GM21423 (cell line): Measurements from ENCODE around the gene HSPA1B.
"Not testable (repeated sequence)": the region's sequence is repeated elsewhere in the genome, so short reads cannot be mapped to it uniquely, and the experiment has no call there.

ENCODE experiments used
- ATAC-seq: cut with Tn5 transposase; IDR thresholded peaks from one replicate; pipeline ENCODE4 v1.9.1; 2021; ENCODE audit warnings: mild to moderate bottlenecking, moderate library complexity; ENCODE audit not compliant: unreplicated experiment

HSPA1B gene

GRCh38 chr6:31797588-31797987 lies 29.9 kb upstream of the HSPA1B start:
- ATAC-seq = no peak

GRCh38 chr6:31799781-31800180 lies 27.8 kb upstream of the HSPA1B start:
- no peak for ATAC-seq

- not testable (repeated sequence) for ATAC-seq
Observed at GRCh38 chr6:31801031-31801927, 26.3 kb upstream of the HSPA1B start.

GRCh38 chr6:31805939-31806469 lies 21.5 kb upstream of the HSPA1B start:
- ATAC-seq = no peak

GRCh38 chr6:31806470-31807272 lies 20.9 kb upstream of the HSPA1B start, which contains the start of gene LSM2:
Gene LSM2 (minus strand): TSS chr6:31806966. CDS start chr6:31806757, 209 bp downstream.
- peak; percentile 89 for ATAC-seq

GRCh38 chr6:31808599-31808998 lies 18.9 kb upstream of the HSPA1B start:
- not testable (repeated sequence) for ATAC-seq

- no peak for ATAC-seq
Observed at GRCh38 chr6:31811645-31812044, 15.9 kb upstream of the HSPA1B start.

- ATAC-seq = no peak
Observed at GRCh38 chr6:31813465-31813849, 14.1 kb upstream of the HSPA1B start.

- ATAC-seq = peak; percentile 37
Observed at GRCh38 chr6:31814677-31815024, 12.9 kb upstream of the HSPA1B start.

GRCh38 chr6:31815025-31815838 lies 12.3 kb upstream of the HSPA1B start, which contains the start of the genes HSPA1A and HSPA1L:
Gene HSPA1A (plus strand): TSS chr6:31815543. CDS start chr6:31815757, 214 bp downstream.
Gene HSPA1L (minus strand): TSS chr6:31815283. CDS start chr6:31811972, 3,311 bp downstream.
- ATAC-seq = peak; percentile 41

- not testable (repeated sequence) for ATAC-seq
Observed at GRCh38 chr6:31817133-31817928, 10.2 kb upstream of the HSPA1B start.

- not testable (repeated sequence) for ATAC-seq
Observed at GRCh38 chr6:31817929-31818511, 9.5 kb upstream of the HSPA1B start.

- no peak for ATAC-seq
Observed at GRCh38 chr6:31819871-31820299, 7.7 kb upstream of the HSPA1B start.

- not testable (repeated sequence) for ATAC-seq
Observed at GRCh38 chr6:31820399-31820798, 7.1 kb upstream of the HSPA1B start.

GRCh38 chr6:31821301-31822035 lies 6.1 kb upstream of the HSPA1B start:
- ATAC-seq = peak; percentile 34

GRCh38 chr6:31822036-31822821 lies 5.3 kb upstream of the HSPA1B start:
- ATAC-seq = peak; percentile 47

GRCh38 chr6:31823592-31824196 lies 3.8 kb upstream of the HSPA1B start:
- not testable (repeated sequence) for ATAC-seq
